Liver (tissue), 9 donors: ENCODE data around the gene KANK4. TPM values are rescaled to one million over a fixed set of nuclear protein-coding genes. Genes with fewer than 3 reads are reported as not detected.
"Not testable (repeated sequence)": the region's sequence is repeated elsewhere in the genome, so short reads cannot be mapped to it uniquely, and the experiment has no call there.

ENCODE experiments used
- DNase-seq: peaks from one replicate; pipeline ENCODE4 v3.0.0-alpha.2; 2017; ENCODE audit warnings: low spot score
- H3K27ac ChIP-seq, 2 donors: one replicate each; pipeline ENCODE4 v1.7.0; 2013; ENCODE audit warnings: inconsistent platforms in 2 of 2, low read length in 2 of 2, control low read depth in 1 of 2, low read depth in 1 of 2, mild to moderate bottlenecking in 1 of 2
- H3K27me3 ChIP-seq, 4 donors: one replicate each; pipeline versions ENCODE4 v1.6.1 to v1.7.0; 2013; ENCODE audit warnings: low read length in 3 of 4, inconsistent platforms in 1 of 4, mild to moderate bottlenecking in 1 of 4, moderate library complexity in 1 of 4; ENCODE audit not compliant: control insufficient read depth in 4 of 4, insufficient read depth in 4 of 4
- H3K36me3 ChIP-seq, 4 donors: one replicate each; pipeline versions ENCODE4 v1.6.1 to v1.7.0; 2013; ENCODE audit warnings: low read length in 3 of 4, mild to moderate bottlenecking in 3 of 4, low read depth in 1 of 4, moderate library complexity in 1 of 4; ENCODE audit not compliant: control insufficient read depth in 4 of 4, insufficient read depth in 3 of 4
- H3K4me1 ChIP-seq, 4 donors: one replicate each; pipeline versions ENCODE4 v1.6.1 to v1.7.0; 2013; ENCODE audit warnings: low read length in 3 of 4, mild to moderate bottlenecking in 3 of 4, moderate library complexity in 1 of 4; ENCODE audit not compliant: control insufficient read depth in 4 of 4, insufficient read depth in 4 of 4
- H3K4me3 ChIP-seq, 3 donors: one replicate each; pipeline versions ENCODE4 v1.6.1 to v1.7.0; 2013; ENCODE audit warnings: low read length in 3 of 3, control low read depth in 1 of 3, low read depth in 1 of 3, mild to moderate bottlenecking in 1 of 3
- H3K9ac ChIP-seq, 2 donors: one replicate each; pipeline ENCODE4 v1.7.0; 2013; ENCODE audit warnings: low read length in 2 of 2, mild to moderate bottlenecking in 2 of 2, moderate library complexity in 2 of 2, control low read depth in 1 of 2, low read depth in 1 of 2
- H3K9me3 ChIP-seq, 4 donors: one replicate each; pipeline versions ENCODE4 v1.6.1 to v1.7.0; 2013; ENCODE audit warnings: low read length in 3 of 4; ENCODE audit not compliant: control insufficient read depth in 4 of 4
- EGR1 ChIP-seq, 2 donors: IDR thresholded peaks; 2 replicates each; pipeline ENCODE4 v1.6.1; 2016 to 2018; ENCODE audit warnings: antibody characterized with exemption in 2 of 2, low read depth in 2 of 2
- FOXA1 ChIP-seq: IDR thresholded peaks from 2 replicates; pipeline ENCODE4 v1.6.1; 2016; ENCODE audit warnings: antibody characterized with exemption
- FOXA2 ChIP-seq: IDR thresholded peaks from 2 replicates; pipeline ENCODE4 v1.6.1; 2016; ENCODE audit warnings: antibody characterized with exemption
- GABPA ChIP-seq, 2 donors: IDR thresholded peaks in 1 of 2; conservative IDR thresholded peaks in 1 of 2; 2 replicates each; pipeline ENCODE4 v1.6.1; 2016; ENCODE audit warnings: antibody characterized with exemption in 2 of 2, mild to moderate bottlenecking in 1 of 2, moderate library complexity in 1 of 2
- HNF4A ChIP-seq, 2 donors: conservative IDR thresholded peaks; 2 replicates each; pipeline ENCODE4 v1.6.1; 2016; ENCODE audit warnings: antibody characterized with exemption in 2 of 2, mild to moderate bottlenecking in 2 of 2
- HNF4G ChIP-seq: IDR thresholded peaks from 2 replicates; pipeline ENCODE4 v1.6.1; 2016; ENCODE audit warnings: antibody characterized with exemption
- JUND ChIP-seq, 2 donors: IDR thresholded peaks; 2 replicates each; pipeline ENCODE4 v1.6.1; 2016; ENCODE audit warnings: antibody characterized with exemption in 2 of 2
- NR2F2 ChIP-seq: IDR thresholded peaks from 2 replicates; pipeline ENCODE4 v1.6.1; 2016; ENCODE audit warnings: antibody characterized with exemption
- RAD21 ChIP-seq, 2 donors: IDR thresholded peaks; 2 replicates each; pipeline ENCODE4 v1.6.1; 2016; ENCODE audit warnings: antibody characterized with exemption in 2 of 2, mild to moderate bottlenecking in 2 of 2
- RXRA ChIP-seq, 2 donors: IDR thresholded peaks; 2 replicates each; pipeline ENCODE4 v1.6.1; 2017 to 2018; ENCODE audit warnings: antibody characterized with exemption in 2 of 2, mild to moderate bottlenecking in 1 of 2
- SP1 ChIP-seq: IDR thresholded peaks from 2 replicates; pipeline ENCODE4 v1.6.1; 2018; ENCODE audit warnings: antibody characterized with exemption, mild to moderate bottlenecking
- TAF1 ChIP-seq: conservative IDR thresholded peaks from 2 replicates; pipeline ENCODE4 v1.6.1; 2016; ENCODE audit warnings: antibody characterized with exemption, mild to moderate bottlenecking
- YY1 ChIP-seq: IDR thresholded peaks from 2 replicates; pipeline ENCODE4 v1.6.1; 2016; ENCODE audit warnings: antibody characterized with exemption, mild to moderate bottlenecking
- whole genome bisulfite sequencing: extraction: QIAGEN DNeasy Blood & Tissue Kit; methylation state at CpG from one replicate; pipeline ENCODE4 v1.1.7; 2013; 5-methylcytosine and 5-hydroxymethylcytosine counted together
- polyA plus RNA-seq, 2 donors: library from polyadenylated mRNA; stranded (reverse) in 1 of 2; unstranded in 1 of 2; fragments of 200-250 nt in 1 of 2; fragments of >200 nt in 1 of 2; fragmentation: Nextera tagmentation in 1 of 2; extraction: Ambion mirVana in 1 of 2; gene quantifications; one replicate each; pipeline versions ENCODE4 v1.2.1 to v1.2.3, GENCODE V29; 2013 to 2015
- total RNA-seq, 2 donors: library from RNA; depleted of rRNA; stranded (reverse); fragments of >200 nt; gene quantifications; one replicate each; pipeline ENCODE4 v1.2.3, GENCODE V29; 2014
- TF ChIP-seq, protein P1 (sequence below): IDR thresholded peaks from 2 replicates; pipeline ENCODE4 v1.6.1; 2016; ENCODE audit warnings: antibody characterized with exemption
- TF ChIP-seq, protein P2 (sequence below): fragments of 150-350 bp; IDR thresholded peaks from 2 replicates; pipeline ENCODE4 v1.5.1; 2017; ENCODE audit warnings: improper control_type of control experiment, low read depth, low read length; ENCODE audit not compliant: missing input control
- TF ChIP-seq, protein P3 (sequence below): IDR thresholded peaks from 2 replicates; pipeline ENCODE4 v1.6.1; 2016; ENCODE audit warnings: antibody characterized with exemption
- TF ChIP-seq, protein P4 (sequence below): IDR thresholded peaks from 2 replicates; pipeline ENCODE4 v1.6.1; 2016; ENCODE audit warnings: antibody characterized with exemption, mild to moderate bottlenecking
- TF ChIP-seq, protein P5 (sequence below): IDR thresholded peaks from 2 replicates; pipeline ENCODE4 v1.6.1; 2016; ENCODE audit warnings: antibody characterized with exemption
- donor health status: healthy.
- donor health status: healthy.
- donor health status: healthy.
- donor health status: healthy.
- donor health status: healthy.

Gene KANK4
- total and polyA plus RNA-seq, 4 donors, result 0.58 to 4.6 (median 1.1) TPM

DNA sequence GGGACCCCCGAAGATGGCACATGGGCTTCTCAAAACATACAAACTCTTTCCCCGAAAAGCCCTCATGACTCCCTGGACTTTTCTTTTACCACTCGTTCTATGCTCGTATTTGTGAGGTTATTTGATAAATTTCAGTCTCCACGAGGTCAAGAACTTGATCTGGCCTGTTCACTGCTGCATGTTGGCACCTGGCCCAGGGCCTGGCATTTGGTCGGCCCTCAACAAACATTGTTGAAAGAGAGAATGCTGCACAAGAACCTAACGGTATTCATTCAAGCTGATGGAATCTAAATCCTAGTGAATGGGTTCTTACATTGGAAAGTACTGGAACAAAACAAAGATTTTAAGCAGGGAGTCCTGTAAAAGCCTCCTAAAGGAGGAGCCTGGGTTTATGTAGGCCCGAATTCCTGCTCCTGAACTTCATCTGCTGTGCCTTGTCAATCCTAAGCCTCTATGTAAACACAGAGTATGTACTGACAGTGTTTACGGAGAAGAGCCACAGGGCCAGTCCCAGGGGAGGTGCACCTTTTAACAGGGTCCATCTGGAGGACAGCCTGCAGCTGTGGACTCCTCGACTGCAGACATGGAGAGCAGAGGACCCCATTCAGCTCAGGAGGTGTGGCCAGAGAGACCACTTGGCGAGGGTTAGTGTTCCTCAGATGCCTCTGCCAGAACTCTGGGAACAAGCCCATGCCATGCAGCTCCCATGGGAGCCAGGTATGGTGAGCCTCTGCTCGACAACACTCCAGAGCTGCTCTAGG is 77.7 kb downstream of the KANK4 start:
- Histone ChIP-seq H3K9ac (no peak overlapping the region), H3K27me3 (no peaks in the 10 kb centered on the region), H3K27ac (no peak overlapping the region), H3K9me3 (no peaks in the 10 kb centered on the region), H3K4me1 (peaks cover 5 to 10% (median 8%) of the 10 kb centered on the region in 4 donors), H3K36me3 (no peaks in the 10 kb centered on the region), H3K4me3 (no peak overlapping the region)
- WGBS, result 43% methylated on average over 12 of the region's 12 CpGs
- TF ChIP-seq SP1, result peak; percentile 15
- no peak for TF ChIP-seq EGR1 (IDR thresholded peaks at IDR 0.05; ENCODE audit: low read depth in 2 of 2)
- peak; percentile 85 for TF ChIP-seq FOXA2
- peak; percentile 68 for TF ChIP-seq FOXA1
- TF ChIP-seq RAD21 (IDR thresholded peaks at IDR 0.05), result peak in 1 of 2 donors; percentile 8
- DNase-seq, result no peak

DNA sequence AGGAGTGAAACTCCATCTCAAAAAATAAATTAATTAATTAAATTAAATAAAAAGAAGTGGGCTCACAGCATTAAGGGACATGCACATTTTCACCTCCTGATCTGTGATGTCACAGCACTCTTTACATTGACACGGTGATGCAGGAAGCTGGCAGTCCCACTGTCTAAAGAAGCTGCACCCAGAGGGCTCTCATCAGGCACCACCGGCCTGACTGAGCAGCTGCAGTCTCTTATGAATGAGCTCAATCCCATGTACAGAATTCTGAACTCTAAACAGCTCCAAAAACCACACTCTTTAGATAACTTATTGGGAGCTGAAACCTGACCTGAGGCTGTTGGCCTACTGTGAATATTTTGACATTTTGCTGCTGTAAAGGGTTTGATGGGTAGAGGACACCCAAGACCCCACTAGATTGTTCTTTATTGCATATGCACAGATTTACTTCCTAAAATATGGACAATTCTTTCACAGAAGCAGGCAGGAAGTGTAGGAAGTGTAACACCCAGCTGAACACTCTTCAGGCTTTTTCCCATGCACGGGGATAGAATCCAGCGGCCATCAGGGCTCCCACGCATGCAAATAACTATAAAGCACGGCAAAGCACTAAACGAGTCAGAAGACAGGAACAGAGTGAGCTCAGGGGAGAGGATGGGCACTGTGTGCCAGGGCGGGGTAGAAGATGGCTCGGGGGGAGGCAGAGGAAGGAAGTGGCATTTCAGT is 78.4 kb downstream of the KANK4 start:
- WGBS, result 79% methylated on average over 9 of the region's 9 CpGs
- Histone ChIP-seq H3K4me3 (no peak overlapping the region), H3K9ac (no peak overlapping the region), H3K4me1 (peaks cover 5 to 10% (median 8%) of the 10 kb centered on the region in 4 donors), H3K27ac (no peak overlapping the region), H3K36me3 (no peaks in the 10 kb centered on the region), H3K9me3 (no peaks in the 10 kb centered on the region), H3K27me3 (no peaks in the 10 kb centered on the region)
- TF ChIP-seq, protein P1, sequence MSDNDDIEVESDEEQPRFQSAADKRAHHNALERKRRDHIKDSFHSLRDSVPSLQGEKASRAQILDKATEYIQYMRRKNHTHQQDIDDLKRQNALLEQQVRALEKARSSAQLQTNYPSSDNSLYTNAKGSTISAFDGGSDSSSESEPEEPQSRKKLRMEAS, result no peak
- TF ChIP-seq, protein P2, sequence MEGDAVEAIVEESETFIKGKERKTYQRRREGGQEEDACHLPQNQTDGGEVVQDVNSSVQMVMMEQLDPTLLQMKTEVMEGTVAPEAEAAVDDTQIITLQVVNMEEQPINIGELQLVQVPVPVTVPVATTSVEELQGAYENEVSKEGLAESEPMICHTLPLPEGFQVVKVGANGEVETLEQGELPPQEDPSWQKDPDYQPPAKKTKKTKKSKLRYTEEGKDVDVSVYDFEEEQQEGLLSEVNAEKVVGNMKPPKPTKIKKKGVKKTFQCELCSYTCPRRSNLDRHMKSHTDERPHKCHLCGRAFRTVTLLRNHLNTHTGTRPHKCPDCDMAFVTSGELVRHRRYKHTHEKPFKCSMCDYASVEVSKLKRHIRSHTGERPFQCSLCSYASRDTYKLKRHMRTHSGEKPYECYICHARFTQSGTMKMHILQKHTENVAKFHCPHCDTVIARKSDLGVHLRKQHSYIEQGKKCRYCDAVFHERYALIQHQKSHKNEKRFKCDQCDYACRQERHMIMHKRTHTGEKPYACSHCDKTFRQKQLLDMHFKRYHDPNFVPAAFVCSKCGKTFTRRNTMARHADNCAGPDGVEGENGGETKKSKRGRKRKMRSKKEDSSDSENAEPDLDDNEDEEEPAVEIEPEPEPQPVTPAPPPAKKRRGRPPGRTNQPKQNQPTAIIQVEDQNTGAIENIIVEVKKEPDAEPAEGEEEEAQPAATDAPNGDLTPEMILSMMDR, result no peak
- TF ChIP-seq RXRA (IDR thresholded peaks at IDR 0.05), result no peak
- TF ChIP-seq JUND (IDR thresholded peaks at IDR 0.05), result no peak
- no peak for TF ChIP-seq SP1
- TF ChIP-seq GABPA (IDR thresholded peaks at IDR 0.05 in 1 of 2, conservative IDR thresholded peaks at IDR 0.05 in 1 of 2), result no peak
- TF ChIP-seq, protein P3, sequence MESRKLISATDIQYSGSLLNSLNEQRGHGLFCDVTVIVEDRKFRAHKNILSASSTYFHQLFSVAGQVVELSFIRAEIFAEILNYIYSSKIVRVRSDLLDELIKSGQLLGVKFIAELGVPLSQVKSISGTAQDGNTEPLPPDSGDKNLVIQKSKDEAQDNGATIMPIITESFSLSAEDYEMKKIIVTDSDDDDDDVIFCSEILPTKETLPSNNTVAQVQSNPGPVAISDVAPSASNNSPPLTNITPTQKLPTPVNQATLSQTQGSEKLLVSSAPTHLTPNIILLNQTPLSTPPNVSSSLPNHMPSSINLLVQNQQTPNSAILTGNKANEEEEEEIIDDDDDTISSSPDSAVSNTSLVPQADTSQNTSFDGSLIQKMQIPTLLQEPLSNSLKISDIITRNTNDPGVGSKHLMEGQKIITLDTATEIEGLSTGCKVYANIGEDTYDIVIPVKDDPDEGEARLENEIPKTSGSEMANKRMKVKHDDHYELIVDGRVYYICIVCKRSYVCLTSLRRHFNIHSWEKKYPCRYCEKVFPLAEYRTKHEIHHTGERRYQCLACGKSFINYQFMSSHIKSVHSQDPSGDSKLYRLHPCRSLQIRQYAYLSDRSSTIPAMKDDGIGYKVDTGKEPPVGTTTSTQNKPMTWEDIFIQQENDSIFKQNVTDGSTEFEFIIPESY, result no peak
- no peak for TF ChIP-seq HNF4A (conservative IDR thresholded peaks at IDR 0.05)
- TF ChIP-seq, protein P4, sequence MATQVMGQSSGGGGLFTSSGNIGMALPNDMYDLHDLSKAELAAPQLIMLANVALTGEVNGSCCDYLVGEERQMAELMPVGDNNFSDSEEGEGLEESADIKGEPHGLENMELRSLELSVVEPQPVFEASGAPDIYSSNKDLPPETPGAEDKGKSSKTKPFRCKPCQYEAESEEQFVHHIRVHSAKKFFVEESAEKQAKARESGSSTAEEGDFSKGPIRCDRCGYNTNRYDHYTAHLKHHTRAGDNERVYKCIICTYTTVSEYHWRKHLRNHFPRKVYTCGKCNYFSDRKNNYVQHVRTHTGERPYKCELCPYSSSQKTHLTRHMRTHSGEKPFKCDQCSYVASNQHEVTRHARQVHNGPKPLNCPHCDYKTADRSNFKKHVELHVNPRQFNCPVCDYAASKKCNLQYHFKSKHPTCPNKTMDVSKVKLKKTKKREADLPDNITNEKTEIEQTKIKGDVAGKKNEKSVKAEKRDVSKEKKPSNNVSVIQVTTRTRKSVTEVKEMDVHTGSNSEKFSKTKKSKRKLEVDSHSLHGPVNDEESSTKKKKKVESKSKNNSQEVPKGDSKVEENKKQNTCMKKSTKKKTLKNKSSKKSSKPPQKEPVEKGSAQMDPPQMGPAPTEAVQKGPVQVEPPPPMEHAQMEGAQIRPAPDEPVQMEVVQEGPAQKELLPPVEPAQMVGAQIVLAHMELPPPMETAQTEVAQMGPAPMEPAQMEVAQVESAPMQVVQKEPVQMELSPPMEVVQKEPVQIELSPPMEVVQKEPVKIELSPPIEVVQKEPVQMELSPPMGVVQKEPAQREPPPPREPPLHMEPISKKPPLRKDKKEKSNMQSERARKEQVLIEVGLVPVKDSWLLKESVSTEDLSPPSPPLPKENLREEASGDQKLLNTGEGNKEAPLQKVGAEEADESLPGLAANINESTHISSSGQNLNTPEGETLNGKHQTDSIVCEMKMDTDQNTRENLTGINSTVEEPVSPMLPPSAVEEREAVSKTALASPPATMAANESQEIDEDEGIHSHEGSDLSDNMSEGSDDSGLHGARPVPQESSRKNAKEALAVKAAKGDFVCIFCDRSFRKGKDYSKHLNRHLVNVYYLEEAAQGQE, result no peak
- no peak for TF ChIP-seq NR2F2
- TF ChIP-seq FOXA2, result no peak
- TF ChIP-seq RAD21 (IDR thresholded peaks at IDR 0.05), result no peak
- TF ChIP-seq EGR1 (IDR thresholded peaks at IDR 0.05; ENCODE audit: low read depth in 2 of 2), result no peak
- no peak for TF ChIP-seq TAF1
- no peak for TF ChIP-seq FOXA1
- TF ChIP-seq, protein P5, sequence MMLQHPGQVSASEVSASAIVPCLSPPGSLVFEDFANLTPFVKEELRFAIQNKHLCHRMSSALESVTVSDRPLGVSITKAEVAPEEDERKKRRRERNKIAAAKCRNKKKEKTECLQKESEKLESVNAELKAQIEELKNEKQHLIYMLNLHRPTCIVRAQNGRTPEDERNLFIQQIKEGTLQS, result no peak
- TF ChIP-seq HNF4G, result no peak
- TF ChIP-seq YY1, result no peak
- no peak for DNase-seq

DNA sequence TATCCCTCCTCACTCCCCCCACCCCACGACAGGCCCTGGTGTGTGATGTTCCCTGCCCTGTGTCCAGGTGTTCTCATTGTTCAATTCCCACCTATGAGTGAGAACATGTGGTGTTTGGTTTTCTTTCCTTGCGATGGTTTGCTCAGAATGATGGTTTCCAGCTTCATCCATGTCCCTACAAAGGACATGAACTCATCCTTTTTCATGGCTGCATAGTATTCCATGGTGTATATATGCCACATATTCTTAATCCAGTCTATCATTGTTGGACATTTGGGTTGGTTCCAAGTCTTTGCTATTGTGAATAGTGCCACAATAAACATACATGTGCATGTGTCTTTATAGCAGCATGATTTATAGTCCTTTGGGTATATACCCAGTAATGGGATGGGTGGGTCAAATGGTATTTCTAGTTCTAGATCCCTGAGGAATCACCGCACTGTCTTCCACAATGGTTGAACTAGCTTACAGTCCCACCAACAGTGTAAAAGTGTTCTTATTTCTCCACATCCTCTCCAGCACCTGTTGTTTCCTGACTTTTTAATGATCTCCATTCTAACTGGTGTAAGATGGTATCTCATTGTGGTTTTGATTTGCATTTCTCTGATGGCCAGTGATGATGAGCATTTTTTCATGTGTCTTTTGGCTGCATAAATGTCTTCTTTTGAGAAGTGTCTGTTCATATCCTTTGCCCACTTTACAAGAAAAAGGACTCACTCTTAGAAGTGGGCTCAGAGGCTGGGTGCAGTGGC is 79.4 kb downstream of the KANK4 start:
- DNase-seq, result not testable (repeated sequence)
- 96% methylated on average over 3 of the region's 3 CpGs for WGBS

More for the DNA sequence above, 79.4 kb downstream of the KANK4 start:
- not testable (repeated sequence) for H3K4me1 ChIP-seq, H3K27me3 ChIP-seq, H3K36me3 ChIP-seq, H3K9ac ChIP-seq, H3K4me3 ChIP-seq, H3K27ac ChIP-seq, H3K9me3 ChIP-seq
